Suppressor macrophage treated with lipopolysaccharide for 1 hour (primary cell): Measurements from ENCODE around the gene CDCP1.
"Not testable (repeated sequence)": the region's sequence is repeated elsewhere in the genome, so short reads cannot be mapped to it uniquely, and the experiment has no call there.

Experiments
- DNase-seq, 3 donors: peaks; one replicate each; pipeline ENCODE4 v3.0.0-alpha.2; 2020 to 2022

CDCP1 gene

GRCh38 chr3:45169125-45169904 lies 23.1 kb upstream of the CDCP1 start:
- peak in 1 of 3 donors; percentile 51 for DNase-seq

- peak in 1 of 3 donors; percentile 43 for DNase-seq
These were observed 22.3 kb upstream of the CDCP1 start for GRCh38 chr3:45168451-45168850.

GRCh38 chr3:45167011-45167911 lies 21.1 kb upstream of the CDCP1 start:
- peak; percentile 96 to 98 (median 98) for DNase-seq

DNA sequence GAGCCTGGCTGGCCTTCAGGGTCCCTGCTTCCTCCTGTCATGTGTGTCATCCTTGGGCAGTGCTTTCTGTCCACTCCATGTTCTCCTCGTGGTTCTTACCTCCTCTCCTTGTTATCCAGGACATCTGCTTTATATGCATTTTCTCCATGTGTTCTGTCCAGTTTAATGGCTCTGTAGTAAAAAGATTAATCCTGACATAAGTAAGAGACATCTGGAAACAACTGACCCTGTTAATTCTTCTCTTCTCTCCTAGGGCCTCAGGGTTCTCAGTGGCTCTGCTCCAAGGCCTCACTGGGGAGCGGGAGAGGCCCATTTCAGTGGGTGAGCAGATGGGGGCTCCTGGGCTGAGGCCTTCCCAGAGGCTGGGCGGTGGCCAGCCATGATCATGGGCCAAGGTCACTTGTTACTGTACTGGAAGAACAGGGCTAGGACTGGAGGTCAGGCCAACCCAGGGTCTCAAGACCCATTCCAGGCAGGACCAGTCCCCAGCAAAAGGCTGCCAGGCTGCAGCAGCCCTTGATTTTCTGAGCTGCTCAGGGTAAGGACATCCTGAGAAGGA lies 20.2 kb upstream of the CDCP1 start:
- DNase-seq = no peak

DNA sequence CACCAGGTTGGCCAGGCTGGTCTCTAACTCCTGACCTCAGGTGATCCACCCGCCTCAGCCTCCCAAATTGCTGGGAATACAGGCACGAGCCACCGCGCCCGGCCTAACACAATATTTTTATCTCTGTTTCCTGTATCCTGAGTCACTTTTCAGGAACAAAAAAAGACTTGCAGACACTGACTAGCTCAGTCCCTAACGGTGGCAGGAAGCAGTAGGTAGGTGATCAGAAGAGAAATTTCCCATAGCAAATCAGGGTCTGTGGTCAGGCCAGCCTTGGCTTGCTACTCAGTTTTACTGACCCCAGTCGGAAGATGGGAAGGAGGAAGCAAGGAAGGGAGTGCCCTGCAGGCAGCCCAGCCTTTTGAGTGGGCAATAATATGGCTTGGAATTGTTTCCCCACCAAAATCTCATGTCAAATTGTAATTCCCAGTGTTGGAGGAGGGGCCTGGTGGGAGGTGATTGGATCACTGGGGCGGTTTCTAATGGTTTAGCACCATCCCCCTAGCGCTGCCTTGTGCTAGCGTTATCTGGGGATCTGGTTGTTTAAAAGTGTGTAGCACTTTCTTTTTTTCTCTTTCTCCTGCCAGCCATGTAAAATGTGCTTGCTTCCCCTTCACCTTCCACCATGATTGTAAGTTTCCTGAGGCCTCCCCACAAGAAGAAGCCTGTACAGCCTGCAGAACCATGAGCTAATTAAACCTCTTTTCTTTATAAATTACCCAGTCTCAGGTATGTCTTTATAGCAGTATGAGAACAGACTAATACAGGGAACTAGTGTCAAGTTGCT lies 19.5 kb upstream of the CDCP1 start:
- DNase-seq = peak in 2 of 3 donors; percentile 38 to 47

DNA sequence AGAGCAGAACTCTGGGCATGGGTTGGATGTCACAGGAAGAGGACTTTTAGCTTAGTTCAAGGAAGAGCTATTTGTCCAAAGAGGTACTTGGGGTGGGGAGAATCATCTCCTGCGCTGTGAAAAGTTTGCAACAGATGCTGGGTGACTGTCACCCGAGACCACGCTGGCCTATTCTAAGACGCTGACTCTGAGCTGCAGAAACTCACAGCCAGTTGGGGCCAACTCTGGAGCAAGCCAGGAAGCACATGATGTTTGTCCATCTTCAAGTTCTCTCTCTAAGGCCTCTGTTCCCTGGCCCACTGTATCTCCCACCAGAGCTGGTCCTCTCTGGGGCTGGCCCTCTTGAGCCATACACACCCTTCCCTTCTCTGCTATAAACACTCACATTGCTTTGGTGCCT lies 17.9 kb upstream of the CDCP1 start:
- no peak for DNase-seq

- peak in 2 of 3 donors; percentile 40 to 55 for DNase-seq
These were observed 17.3 kb upstream of the CDCP1 start for GRCh38 chr3:45163481-45163880.

GRCh38 chr3:45154641-45155147 lies 8.5 kb upstream of the CDCP1 start:
- no peak for DNase-seq

GRCh38 chr3:45153658-45154437 lies 7.7 kb upstream of the CDCP1 start:
- DNase-seq = no peak

GRCh38 chr3:45152307-45152706 lies 6.1 kb upstream of the CDCP1 start:
- no peak for DNase-seq

- DNase-seq = no peak
These were observed 4.9 kb upstream of the CDCP1 start for GRCh38 chr3:45151100-45151499.

- no peak for DNase-seq
These were observed 2.7 kb upstream of the CDCP1 start for GRCh38 chr3:45148921-45149320.

GRCh38 chr3:45145223-45145622 lies 955 bp downstream of the CDCP1 start:
- no peak for DNase-seq

DNA sequence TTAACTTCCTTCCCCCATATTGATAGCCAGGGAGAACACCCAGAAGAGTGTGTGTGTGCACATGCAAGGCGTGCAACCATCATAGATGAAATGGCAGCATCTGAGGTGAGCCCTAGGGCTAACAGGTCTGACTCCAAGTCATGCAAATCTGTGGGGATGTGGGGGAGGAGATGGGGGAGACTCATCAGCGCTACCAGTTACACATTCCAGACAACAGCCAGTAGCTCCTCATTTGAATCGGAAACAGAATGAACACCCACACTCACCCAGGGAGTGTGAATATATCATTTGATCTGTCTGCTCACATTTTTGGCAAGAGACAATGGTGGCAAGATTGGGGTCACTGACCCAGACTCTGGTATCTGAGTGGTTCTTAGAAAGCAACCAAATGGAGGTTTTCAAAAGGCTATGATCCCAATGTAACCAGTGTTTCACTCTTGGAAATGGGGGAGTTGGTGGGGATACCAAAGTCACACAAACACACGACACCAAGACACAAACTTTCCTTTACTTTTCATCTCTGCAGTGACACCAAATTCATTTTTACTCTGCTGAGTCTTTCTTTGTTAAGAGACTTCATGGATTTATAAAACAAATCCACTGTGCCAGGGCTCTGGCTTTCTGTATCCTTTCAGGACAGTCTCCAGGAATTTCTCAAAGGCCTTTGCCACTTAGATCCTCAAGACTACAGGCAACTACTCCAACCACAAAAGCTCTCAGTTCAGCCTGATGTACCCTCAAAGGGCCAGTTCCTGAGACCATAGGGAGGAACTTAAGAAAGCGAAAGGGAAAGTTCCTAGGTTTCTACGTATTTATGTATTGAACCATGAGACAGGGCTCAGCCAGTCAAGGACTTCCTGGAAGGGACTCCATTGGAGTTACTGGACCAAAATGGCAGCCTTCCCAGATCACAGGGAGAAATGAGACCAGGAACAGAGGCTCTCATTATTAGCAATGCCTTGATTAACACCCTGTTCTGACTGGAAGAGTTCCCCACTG lies 2.2 kb downstream of the CDCP1 start:
- DNase-seq = peak; percentile 66 to 85 (median 71)

DNA sequence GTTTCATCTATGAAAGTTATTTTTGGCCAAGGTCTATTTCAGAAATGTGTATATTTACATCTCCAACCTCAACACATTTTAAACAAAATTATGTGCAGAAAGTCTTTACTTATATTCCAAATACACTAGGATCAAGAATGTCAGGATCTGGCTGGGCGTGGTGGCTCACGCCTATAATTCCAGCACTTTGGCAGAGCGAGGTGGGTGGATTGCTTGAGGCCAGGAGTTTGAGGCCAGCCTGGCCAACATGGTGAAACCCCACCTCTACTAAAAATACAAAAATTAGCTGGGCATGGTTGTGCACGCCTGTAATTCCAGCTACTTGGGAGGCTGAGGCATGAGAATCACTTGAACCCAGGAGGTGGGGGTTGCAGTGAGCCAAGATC lies 5.4 kb downstream of the CDCP1 start:
- DNase-seq = not testable (repeated sequence)

GRCh38 chr3:45140141-45140769 lies 5.9 kb downstream of the CDCP1 start:
- peak; percentile 77 to 85 (median 79) for DNase-seq

DNA sequence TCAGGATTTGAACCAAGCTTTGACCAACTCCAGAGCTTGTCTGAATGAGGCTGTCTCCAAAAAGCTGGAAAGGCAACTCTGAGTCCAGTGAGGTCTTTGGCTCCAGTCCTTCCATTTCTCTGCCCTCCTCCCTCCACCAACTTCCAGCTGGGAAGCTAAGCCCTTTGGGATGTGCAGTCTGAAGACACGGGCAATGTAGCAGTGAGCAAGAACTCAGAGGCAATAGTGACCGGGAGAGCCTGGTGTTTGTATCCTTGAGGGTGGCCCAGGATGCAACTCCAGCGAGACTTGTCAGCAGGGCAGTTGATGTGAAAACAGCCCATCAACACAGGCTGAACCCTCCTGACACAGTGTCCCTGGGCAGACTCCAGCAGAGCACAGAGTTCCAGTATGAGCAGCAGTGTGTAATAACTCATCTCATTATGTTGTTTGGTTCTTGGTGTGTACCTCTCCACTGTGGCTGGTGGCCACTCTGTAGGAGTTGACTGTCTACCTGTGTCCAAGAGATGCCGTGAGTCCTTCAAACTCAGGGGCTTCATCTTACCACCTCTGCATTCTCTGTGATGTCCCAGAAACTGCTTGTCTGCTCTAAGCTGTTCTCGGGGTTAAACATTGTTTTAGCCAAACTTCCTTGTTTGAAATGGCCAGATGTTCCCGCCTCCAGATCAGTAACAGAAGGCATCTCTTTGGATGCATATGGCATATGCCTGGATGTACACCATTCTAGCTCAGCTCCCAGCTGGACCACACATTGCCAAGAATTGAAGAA lies 6.6 kb downstream of the CDCP1 start:
- DNase-seq = no peak

GRCh38 chr3:45137656-45138181 lies 8.5 kb downstream of the CDCP1 start:
- no peak for DNase-seq

DNA sequence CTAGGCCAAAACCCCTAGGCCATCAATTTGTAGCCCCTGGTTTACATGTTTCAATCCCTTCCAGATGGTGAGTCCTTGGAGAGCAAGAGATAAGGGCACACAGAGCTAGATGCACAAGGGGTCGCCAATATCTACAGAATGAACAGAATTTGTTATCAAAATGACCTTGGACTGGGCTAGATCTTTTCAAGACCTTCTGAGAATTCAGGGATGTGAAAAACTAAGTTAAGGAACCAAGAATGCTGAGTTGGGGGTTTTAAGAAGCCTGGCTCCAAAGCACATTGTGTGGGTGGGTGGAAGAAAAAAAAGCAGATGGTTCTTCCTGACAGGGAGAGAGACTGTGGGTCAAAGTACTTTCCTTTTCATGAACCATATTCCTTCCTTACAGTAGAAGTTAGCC lies 10.2 kb downstream of the CDCP1 start:
- peak; percentile 84 to 90 (median 88) for DNase-seq
